ENCODE results near the gene CMTM7. TPM values are rescaled to one million over a fixed set of nuclear protein-coding genes. Genes with fewer than 3 reads are reported as not detected.
"Not testable (repeated sequence)": the region's sequence is repeated elsewhere in the genome, so short reads cannot be mapped to it uniquely, and the experiment has no call there.

The CMTM7 gene
- total RNA-seq, 2 donors from 2014 or later, result 15.6 to 33.1 TPM

- no peaks in the 10 kb centered on the region for H3K27me3 ChIP-seq (replicated peaks; ENCODE audit: insufficient read depth)
- H3K4me1 ChIP-seq (replicated peaks), result no peaks in the 10 kb centered on the region
- no peak for DNase-seq (ENCODE audit: low spot score)
- H3K9me3 ChIP-seq, result no peaks in the 10 kb centered on the region
- intact Hi-C loops (cut with DNase I), result loop anchor here (5.0 kb wide), 2 partner anchors 49 to 159 kb away; no protein-coding TSS in a partner anchor
- H3K27ac ChIP-seq, result no peak overlapping the region
- no peak overlapping the region for H3K4me3 ChIP-seq
- WGBS, result 77% methylated on average over 15 of the region's 15 CpGs
- H3K36me3 ChIP-seq, result no peaks in the 10 kb centered on the region
- TF ChIP-seq CTCF (IDR thresholded peaks at IDR 0.05) (no peak), POLR2A (IDR thresholded peaks at IDR 0.05) (no peak), POLR2AphosphoS5 (IDR thresholded peaks at IDR 0.05) (no peak)
Observed at GRCh38 chr3:32455609-32456428, 64.2 kb downstream of the CMTM7 start.

- Histone ChIP-seq H3K4me1 (replicated peaks) (no peaks in the 10 kb centered on the region), H3K27ac (no peak overlapping the region), H3K36me3 (no peaks in the 10 kb centered on the region), H3K9me3 (no peaks in the 10 kb centered on the region), H3K4me3 (no peak overlapping the region), H3K27me3 (replicated peaks; ENCODE audit: insufficient read depth) (no peaks in the 10 kb centered on the region)
- intact Hi-C loops (cut with DNase I), result loop anchor here (5.0 kb wide), 2 partner anchors 49 to 159 kb away; no protein-coding TSS in a partner anchor
- 81% methylated on average over 11 of the region's 11 CpGs for WGBS
- no peak for TF ChIP-seq POLR2AphosphoS5 (IDR thresholded peaks at IDR 0.05)
- no peak for DNase-seq (ENCODE audit: low spot score)
Observed at GRCh38 chr3:32456429-32457130, 64.9 kb downstream of the CMTM7 start.

GRCh38 chr3:32457971-32458471 is 66.4 kb downstream of the CMTM7 start:
- WGBS, result 70% methylated on average over 9 of the region's 9 CpGs
- H3K4me1 ChIP-seq (replicated peaks), result no peaks in the 10 kb centered on the region
- intact Hi-C loops (cut with DNase I), result loop anchor here (5.0 kb wide), 2 partner anchors 51 to 161 kb away; no protein-coding TSS in a partner anchor
- H3K4me3 ChIP-seq, result no peak overlapping the region
- H3K27me3 ChIP-seq (replicated peaks; ENCODE audit: insufficient read depth), result no peaks in the 10 kb centered on the region
- H3K36me3 ChIP-seq, result no peaks in the 10 kb centered on the region
- TF ChIP-seq POLR2AphosphoS5 (IDR thresholded peaks at IDR 0.05), result no peak
- TF ChIP-seq CTCF (IDR thresholded peaks at IDR 0.05), result no peak
- TF ChIP-seq POLR2A (IDR thresholded peaks at IDR 0.05), result no peak
- H3K9me3 ChIP-seq, result no peaks in the 10 kb centered on the region
- no peak overlapping the region for H3K27ac ChIP-seq
- DNase-seq (ENCODE audit: low spot score), result no peak

- 96% methylated on average over 5 of the region's 5 CpGs for WGBS
- no peaks in the 10 kb centered on the region for H3K9me3 ChIP-seq
- no peak for DNase-seq (ENCODE audit: low spot score)
- H3K4me3 ChIP-seq, result no peak overlapping the region
- H3K27ac ChIP-seq, result no peak overlapping the region
- no peaks in the 10 kb centered on the region for H3K36me3 ChIP-seq
- no peak for TF ChIP-seq CTCF (IDR thresholded peaks at IDR 0.05)
- no peak for TF ChIP-seq POLR2A (IDR thresholded peaks at IDR 0.05)
- no peak for TF ChIP-seq POLR2AphosphoS5 (IDR thresholded peaks at IDR 0.05)
- no peaks in the 10 kb centered on the region for H3K4me1 ChIP-seq (replicated peaks)
- no peaks in the 10 kb centered on the region for H3K27me3 ChIP-seq (replicated peaks; ENCODE audit: insufficient read depth)
- intact Hi-C loops (cut with DNase I), result loop anchor here (5.0 kb wide), 2 partner anchors 52 to 162 kb away; no protein-coding TSS in a partner anchor
Observed at GRCh38 chr3:32459450-32459849, 67.8 kb downstream of the CMTM7 start.

GRCh38 chr3:32460031-32460749 is 68.5 kb downstream of the CMTM7 start:
- TF ChIP-seq CTCF (IDR thresholded peaks at IDR 0.05), result no peak
- no peak for TF ChIP-seq POLR2A (IDR thresholded peaks at IDR 0.05)
- TF ChIP-seq POLR2AphosphoS5 (IDR thresholded peaks at IDR 0.05), result no peak
- H3K27me3 ChIP-seq (replicated peaks; ENCODE audit: insufficient read depth), result no peaks in the 10 kb centered on the region
- H3K4me1 ChIP-seq (replicated peaks), result no peaks in the 10 kb centered on the region
- DNase-seq (ENCODE audit: low spot score), result no peak
- H3K27ac ChIP-seq, result no peak overlapping the region
- H3K4me3 ChIP-seq, result no peak overlapping the region
- H3K9me3 ChIP-seq, result no peaks in the 10 kb centered on the region
- intact Hi-C loops (cut with DNase I), result no loop called here
- 49% methylated on average over 15 of the region's 15 CpGs for WGBS
- H3K36me3 ChIP-seq, result no peaks in the 10 kb centered on the region

- H3K4me3 ChIP-seq; H3K36me3 ChIP-seq; H3K4me1 ChIP-seq (replicated peaks); H3K9me3 ChIP-seq; H3K27ac ChIP-seq; intact Hi-C loops (cut with DNase I); H3K27me3 ChIP-seq (replicated peaks; ENCODE audit: insufficient read depth); DNase-seq (ENCODE audit: low spot score): not testable (repeated sequence)
- 87% methylated on average over 10 of the region's 10 CpGs for WGBS
Observed at GRCh38 chr3:32460817-32461496, 69.3 kb downstream of the CMTM7 start.
